Nephron progenitor cell (in vitro differentiated cells): ENCODE measurements around the gene UBAC2.
A peak's percentile ranks its signal among the peaks of the same experiment; 100 is the strongest.

ENCODE experiments used
- DNase-seq: peaks from one replicate; pipeline ENCODE4 v3.0.0; 2021
- H3K27ac Mint-ChIP-seq: 2 replicates; pipeline ENCODE4 v1.8.0; 2021; ENCODE audit warnings: mild to moderate bottlenecking, moderate library complexity, mixed read lengths
- H3K27me3 Mint-ChIP-seq: 2 replicates; pipeline ENCODE4 v1.8.0; 2021; ENCODE audit warnings: mild to moderate bottlenecking, low read depth, mixed read lengths; ENCODE audit not compliant: poor library complexity
- H3K36me3 Mint-ChIP-seq: 2 replicates; pipeline ENCODE4 v1.8.0; 2021; ENCODE audit warnings: low read depth, mixed read lengths
- H3K4me1 Mint-ChIP-seq: 2 replicates; pipeline ENCODE4 v1.8.0; 2021; ENCODE audit warnings: mixed read lengths
- H3K4me3 Mint-ChIP-seq: 2 replicates; pipeline ENCODE4 v1.8.0; 2021; ENCODE audit warnings: mild to moderate bottlenecking, moderate library complexity, mixed read lengths
- H3K9me3 Mint-ChIP-seq: 2 replicates; pipeline ENCODE4 v1.8.0; 2021; ENCODE audit warnings: mild to moderate bottlenecking, moderate library complexity, mixed read lengths
- CTCF ChIP-seq: fragments of 200-600 bp; sonication (generic); IDR thresholded peaks from 2 replicates; pipeline ENCODE4 v1.5.0; 2021; ENCODE audit warnings: antibody characterized with exemption

UBAC2 gene

GRCh38 chr13:99289271-99289670, 88.6 kb downstream of the UBAC2 start:
- H3K36me3 Mint-ChIP-seq = peaks cover 33% of the 10 kb centered on the region
- H3K27ac Mint-ChIP-seq = peak overlapping the region; percentile 58
- peaks cover 4% of the 10 kb centered on the region for H3K27me3 Mint-ChIP-seq
- H3K4me1 Mint-ChIP-seq = no peaks in the 10 kb centered on the region
- TF ChIP-seq CTCF = no peak
- DNase-seq = no peak
- no peaks in the 10 kb centered on the region for H3K9me3 Mint-ChIP-seq
- no peak overlapping the region for H3K4me3 Mint-ChIP-seq

- no peak for TF ChIP-seq CTCF
- no peak for DNase-seq
- no peaks in the 10 kb centered on the region for H3K9me3 Mint-ChIP-seq
These were observed 89.2 kb downstream of the UBAC2 start for GRCh38 chr13:99289674-99290337.

GRCh38 chr13:99290894-99291293, 90.2 kb downstream of the UBAC2 start:
- TF ChIP-seq CTCF = no peak
- no peak for DNase-seq
- H3K4me3 Mint-ChIP-seq = no peak overlapping the region
- no peaks in the 10 kb centered on the region for H3K27me3 Mint-ChIP-seq
- no peaks in the 10 kb centered on the region for H3K9me3 Mint-ChIP-seq
- no peaks in the 10 kb centered on the region for H3K4me1 Mint-ChIP-seq
- peaks cover 28% of the 10 kb centered on the region for H3K36me3 Mint-ChIP-seq
- no peak overlapping the region for H3K27ac Mint-ChIP-seq

More at GRCh38 chr13:99289674-99290337, 89.2 kb downstream of the UBAC2 start:
- H3K4me1 Mint-ChIP-seq = no peaks in the 10 kb centered on the region
- H3K4me3 Mint-ChIP-seq = no peak overlapping the region
- H3K27ac Mint-ChIP-seq = no peak overlapping the region
- peaks cover 28% of the 10 kb centered on the region for H3K36me3 Mint-ChIP-seq
- H3K27me3 Mint-ChIP-seq = peaks cover 4% of the 10 kb centered on the region

GRCh38 chr13:99293178-99293577, 92.5 kb downstream of the UBAC2 start:
- no peak for DNase-seq
- TF ChIP-seq CTCF = no peak
- Mint-ChIP-seq H3K36me3 (peaks cover 23% of the 10 kb centered on the region), H3K27me3 (peaks cover 5% of the 10 kb centered on the region), H3K4me3 (no peak overlapping the region), H3K27ac (no peak overlapping the region), H3K9me3 (no peaks in the 10 kb centered on the region), H3K4me1 (no peaks in the 10 kb centered on the region)

GRCh38 chr13:99294198-99294597, 93.5 kb downstream of the UBAC2 start:
- Mint-ChIP-seq H3K27me3 (peaks cover 5% of the 10 kb centered on the region), H3K27ac (no peak overlapping the region), H3K36me3 (peaks cover 18% of the 10 kb centered on the region), H3K4me3 (no peak overlapping the region), H3K9me3 (no peaks in the 10 kb centered on the region), H3K4me1 (no peaks in the 10 kb centered on the region)
- DNase-seq = no peak
- no peak for TF ChIP-seq CTCF

- no peaks in the 10 kb centered on the region for H3K4me1 Mint-ChIP-seq
- TF ChIP-seq CTCF = no peak
- no peaks in the 10 kb centered on the region for H3K9me3 Mint-ChIP-seq
- H3K27me3 Mint-ChIP-seq = peaks cover 5% of the 10 kb centered on the region
- no peak overlapping the region for H3K4me3 Mint-ChIP-seq
- H3K27ac Mint-ChIP-seq = no peak overlapping the region
- DNase-seq = no peak
- H3K36me3 Mint-ChIP-seq = peaks cover 18% of the 10 kb centered on the region
These were observed 94.3 kb downstream of the UBAC2 start for GRCh38 chr13:99294958-99295357.
